GM19468 (cell line): ENCODE measurements around the gene STARD9.
"Not testable (repeated sequence)": the region's sequence is repeated elsewhere in the genome, so short reads cannot be mapped to it uniquely, and the experiment has no call there.

ENCODE experiments used
- ATAC-seq: cut with Tn5 transposase; IDR thresholded peaks from one replicate; pipeline ENCODE4 v1.9.1; 2021; ENCODE audit warnings: mild to moderate bottlenecking, moderate library complexity, moderate number of reproducible peaks; ENCODE audit not compliant: unreplicated experiment; ENCODE audit errors: extremely low read depth

The STARD9 gene

DNA sequence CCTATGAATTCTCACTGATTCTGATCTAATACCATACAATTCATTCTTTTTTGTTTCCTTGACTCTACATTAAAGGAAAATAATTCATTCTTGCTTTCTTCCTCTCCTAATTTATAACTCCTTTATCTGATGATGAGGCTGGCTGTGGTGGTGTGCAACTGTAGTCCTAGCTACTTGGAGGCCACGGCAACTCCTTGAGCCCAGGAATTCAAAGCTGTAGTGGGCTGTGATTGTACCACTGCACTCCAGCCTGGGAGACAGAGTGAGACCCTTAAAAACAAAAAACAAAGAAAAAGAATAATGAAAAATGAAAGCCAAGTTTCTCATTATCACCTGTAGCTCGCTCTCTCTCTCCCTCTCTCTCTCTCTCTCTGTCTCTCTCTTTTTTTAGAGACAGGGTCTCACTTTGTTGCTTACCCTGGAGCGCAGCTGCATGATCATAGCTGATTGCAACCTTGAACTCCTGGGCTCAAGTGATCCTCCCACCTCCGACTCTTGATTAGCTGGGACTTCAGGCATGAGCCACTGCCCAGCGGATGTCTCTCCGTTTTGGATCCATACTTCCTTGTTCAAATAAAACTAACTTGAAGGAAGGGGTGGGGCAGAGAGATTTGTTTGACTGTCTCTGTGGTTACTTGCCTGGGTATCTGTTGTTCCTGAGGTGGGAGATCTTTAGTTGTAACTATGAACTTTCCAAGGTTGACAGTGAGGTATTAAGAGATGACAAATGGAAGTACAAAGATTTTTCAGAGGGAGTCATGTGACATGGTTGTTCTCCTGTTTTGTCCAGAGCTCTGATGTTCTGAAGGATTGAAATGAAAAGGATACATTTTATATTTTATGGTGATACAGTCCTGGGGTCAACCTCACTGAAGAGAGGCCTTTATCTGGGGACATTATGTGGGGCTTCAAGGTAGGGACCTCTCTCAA, 46.9 kb downstream of the STARD9 start:
- no peak for ATAC-seq

- ATAC-seq, result no peak
Observed at GRCh38 chr15:42623951-42624350, 48.5 kb downstream of the STARD9 start.

GRCh38 chr15:42627485-42627884, 52.1 kb downstream of the STARD9 start:
- ATAC-seq, result no peak

GRCh38 chr15:42628761-42629160, 53.4 kb downstream of the STARD9 start:
- no peak for ATAC-seq

GRCh38 chr15:42632105-42632675, 56.8 kb downstream of the STARD9 start:
- no peak for ATAC-seq

DNA sequence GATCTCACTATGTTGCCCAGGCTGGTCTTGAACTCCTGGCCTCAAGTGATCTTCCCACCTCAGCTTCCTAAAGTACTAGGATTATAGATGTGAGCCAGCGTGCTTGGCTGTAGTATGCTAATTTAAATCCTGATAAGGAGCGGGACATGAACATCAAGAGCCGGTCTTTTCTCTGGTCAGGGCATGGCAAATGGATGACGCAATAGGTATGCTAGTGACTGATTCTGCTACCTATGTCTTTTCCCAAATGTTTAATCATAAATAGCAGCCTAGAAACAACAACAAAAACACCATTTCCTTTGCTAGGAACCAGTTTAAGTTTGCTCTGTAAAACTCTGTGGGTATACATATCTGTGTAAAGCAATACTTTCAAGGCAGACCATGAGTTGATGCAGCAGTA, 64.7 kb downstream of the STARD9 start:
- no peak for ATAC-seq

GRCh38 chr15:42650208-42651066, 75.0 kb downstream of the STARD9 start:
- ATAC-seq, result no peak

- ATAC-seq, result no peak
Observed at GRCh38 chr15:42665827-42666226, 90.4 kb downstream of the STARD9 start.

GRCh38 chr15:42667855-42668254, 92.4 kb downstream of the STARD9 start:
- ATAC-seq, result no peak

DNA sequence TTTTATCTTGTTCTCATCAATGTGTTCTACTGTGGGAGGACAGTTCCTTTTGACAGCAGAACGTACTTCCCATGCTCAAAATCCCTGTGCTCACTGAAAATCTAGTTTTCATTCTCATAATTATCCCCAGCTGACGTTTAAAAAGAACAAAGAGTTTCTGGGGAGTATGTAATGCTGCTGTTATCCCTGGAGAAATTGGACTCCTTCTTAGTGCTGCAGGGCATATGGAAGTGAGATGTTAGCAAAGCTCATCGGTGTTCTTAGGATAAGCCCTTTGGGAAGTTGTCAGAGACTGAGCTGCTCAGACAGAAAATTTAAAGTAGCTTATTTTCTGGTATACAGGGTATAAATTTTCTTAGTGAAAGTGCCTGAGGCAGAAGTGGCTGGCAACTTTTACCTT, 95.0 kb downstream of the STARD9 start:
- no peak for ATAC-seq

GRCh38 chr15:42672444-42672843, 97.0 kb downstream of the STARD9 start:
- no peak for ATAC-seq

DNA sequence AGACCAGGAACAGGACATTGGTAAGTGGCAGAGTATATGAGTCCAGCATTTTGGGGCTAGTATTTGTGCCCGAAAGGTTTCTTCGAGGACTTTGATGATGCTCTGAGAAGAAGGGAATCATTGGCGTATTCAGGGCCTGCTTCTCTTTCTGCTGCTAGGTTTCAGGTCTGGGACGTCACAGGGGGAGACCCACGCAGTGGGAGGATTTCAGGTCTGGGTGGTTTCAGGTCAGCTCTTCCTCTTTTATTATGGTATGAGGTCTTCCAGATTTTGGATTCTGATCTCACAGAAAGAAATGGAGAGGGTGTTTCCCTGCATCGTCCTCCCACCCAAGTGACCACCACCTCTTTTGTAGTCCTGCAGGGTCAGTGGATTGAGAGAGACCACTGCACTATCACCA, 99.1 kb downstream of the STARD9 start:
- no peak for ATAC-seq

- no peak for ATAC-seq
Observed at GRCh38 chr15:42675021-42675420, 99.6 kb downstream of the STARD9 start.

GRCh38 chr15:42679285-42680141, 104.1 kb downstream of the STARD9 start:
- no peak for ATAC-seq

- not testable (repeated sequence) for ATAC-seq
Observed at GRCh38 chr15:42680142-42680482, 104.7 kb downstream of the STARD9 start.

DNA sequence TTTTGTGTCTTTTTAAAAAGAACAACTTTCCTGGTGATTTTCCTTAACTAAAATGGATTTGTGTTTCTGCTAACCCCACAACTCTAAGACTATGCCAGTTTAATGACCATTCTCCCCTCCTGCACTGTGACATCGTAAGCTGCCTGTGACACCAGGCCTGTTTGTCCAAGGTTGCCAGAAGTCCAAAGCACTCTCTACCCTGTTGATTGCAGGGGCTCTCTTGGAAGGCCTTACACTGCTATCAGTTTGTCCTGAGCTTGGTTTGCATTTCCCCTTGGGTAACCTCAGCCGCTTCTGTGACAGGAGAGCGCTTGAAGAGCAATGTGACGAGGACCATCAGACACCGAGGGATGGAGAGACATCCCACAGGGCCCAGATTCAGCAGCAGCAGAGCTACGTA, 105.7 kb downstream of the STARD9 start:
- no peak for ATAC-seq

- ATAC-seq, result no peak
Observed at GRCh38 chr15:42686281-42686680, 110.9 kb downstream of the STARD9 start.

GRCh38 chr15:42687740-42688139, 112.3 kb downstream of the STARD9 start:
- no peak for ATAC-seq

GRCh38 chr15:42688301-42688700, 112.9 kb downstream of the STARD9 start:
- no peak for ATAC-seq

DNA sequence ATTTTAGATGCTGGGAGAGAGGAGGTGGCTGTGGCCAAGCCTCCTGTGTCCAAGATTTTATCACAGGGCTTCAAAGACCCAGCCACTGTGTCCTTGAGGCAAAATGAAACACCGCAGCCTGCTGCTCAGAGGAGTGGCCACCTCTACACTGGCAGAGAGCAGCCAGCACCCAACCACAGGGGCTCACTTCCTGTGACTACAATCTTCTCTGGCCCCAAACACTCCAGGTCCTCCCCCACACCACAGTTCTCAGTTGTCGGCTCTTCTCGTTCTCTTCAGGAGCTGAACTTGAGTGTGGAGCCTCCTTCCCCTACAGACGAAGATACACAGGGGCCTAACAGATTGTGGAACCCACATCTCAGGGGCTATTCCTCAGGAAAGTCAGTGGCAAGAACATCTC, 115.9 kb downstream of the STARD9 start:
- ATAC-seq, result no peak
